Kasumi-1 (cell line): Measurements from ENCODE around the gene PCMT1.
"Not testable (repeated sequence)": the region's sequence is repeated elsewhere in the genome, so short reads cannot be mapped to it uniquely, and the experiment has no call there.

Experiments
- DNase-seq, 2 experiments: peaks; one replicate each; lab custom pipeline; 2025; lab: John Stamatoyannopoulos, UW

The PCMT1 gene

GRCh38 chr6:149750136-149750609 is 632 bp downstream of the PCMT1 start:
- peak; percentile 58 to 64 for DNase-seq

- DNase-seq = no peak
These were observed 1.7 kb downstream of the PCMT1 start for GRCh38 chr6:149751239-149751638.

- not testable (repeated sequence) for DNase-seq
These were observed 2.4 kb downstream of the PCMT1 start for GRCh38 chr6:149751920-149752319.

- peak in 1 of 2 experiments; percentile 17 for DNase-seq
These were observed 3.2 kb downstream of the PCMT1 start for GRCh38 chr6:149752600-149753373.

GRCh38 chr6:149753374-149753637 is 3.8 kb downstream of the PCMT1 start:
- DNase-seq = not testable (repeated sequence)

- no peak for DNase-seq
These were observed 5.0 kb downstream of the PCMT1 start for GRCh38 chr6:149754548-149754947.

- DNase-seq = no peak
These were observed 6.0 kb downstream of the PCMT1 start for GRCh38 chr6:149755300-149756260.

GRCh38 chr6:149756261-149756636 is 6.7 kb downstream of the PCMT1 start:
- DNase-seq = no peak

GRCh38 chr6:149761438-149761837 is 11.9 kb downstream of the PCMT1 start:
- peak; percentile 74 to 79 for DNase-seq

- no peak for DNase-seq
These were observed 14.3 kb downstream of the PCMT1 start for GRCh38 chr6:149763866-149764265.

- DNase-seq = no peak
These were observed 16.7 kb downstream of the PCMT1 start for GRCh38 chr6:149766156-149766769.

GRCh38 chr6:149769676-149770075 is 20.1 kb downstream of the PCMT1 start:
- DNase-seq = no peak

GRCh38 chr6:149771185-149771584 is 21.6 kb downstream of the PCMT1 start:
- no peak for DNase-seq

- DNase-seq = no peak
These were observed 22.4 kb downstream of the PCMT1 start for GRCh38 chr6:149771925-149772324.

- no peak for DNase-seq
These were observed 28.1 kb downstream of the PCMT1 start for GRCh38 chr6:149777624-149778023.

GRCh38 chr6:149779644-149779963 is 30.1 kb downstream of the PCMT1 start:
- DNase-seq = no peak

GRCh38 chr6:149781715-149782114 is 32.2 kb downstream of the PCMT1 start:
- no peak for DNase-seq

- DNase-seq = no peak
These were observed 32.8 kb downstream of the PCMT1 start for GRCh38 chr6:149782337-149782736.

GRCh38 chr6:149783551-149783950 is 34.0 kb downstream of the PCMT1 start:
- DNase-seq = no peak

- DNase-seq = peak; percentile 17 to 21
These were observed 56.6 kb downstream of the PCMT1 start for GRCh38 chr6:149806127-149806526.

GRCh38 chr6:149809798-149810197 is 60.3 kb downstream of the PCMT1 start:
- peak in 1 of 2 experiments; percentile 1 for DNase-seq

- no peak for DNase-seq
These were observed 63.8 kb downstream of the PCMT1 start for GRCh38 chr6:149813351-149813750.

GRCh38 chr6:149815788-149816187 is 66.2 kb downstream of the PCMT1 start:
- DNase-seq = no peak
